GM19397 (cell line): ENCODE measurements around the gene ANKRD39.
A peak's percentile ranks its signal among the peaks of the same experiment; 100 is the strongest.

Experiments used
- ATAC-seq: cut with Tn5 transposase; IDR thresholded peaks from one replicate; pipeline ENCODE4 v1.9.1; 2021; ENCODE audit warnings: mild to moderate bottlenecking, moderate library complexity; ENCODE audit not compliant: unreplicated experiment

The ANKRD39 gene

DNA sequence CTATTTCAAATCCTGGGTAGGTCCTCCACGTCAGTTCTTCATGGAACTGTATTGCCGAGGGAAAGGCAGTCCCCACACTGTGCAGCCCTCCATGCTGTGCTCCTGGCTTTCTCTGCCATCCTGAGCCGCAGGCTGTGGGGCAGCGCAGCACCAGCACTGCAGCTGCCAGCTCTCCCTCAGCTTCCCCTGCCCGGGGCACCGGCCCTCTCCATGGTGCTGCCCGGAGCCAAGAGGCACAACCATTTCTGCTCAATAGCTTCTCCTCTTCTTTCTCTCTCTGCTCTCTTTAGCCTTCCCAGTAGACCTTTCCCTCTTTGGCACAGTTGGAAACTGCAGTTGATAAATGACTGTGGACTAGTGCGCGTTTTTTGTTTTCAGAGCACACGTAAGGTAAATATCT is 26.1 kb downstream of the ANKRD39 start:
- no peak for ATAC-seq

- ATAC-seq = no peak
Measured at GRCh38 chr2:96830044-96830562, 27.7 kb downstream of the ANKRD39 start.

DNA sequence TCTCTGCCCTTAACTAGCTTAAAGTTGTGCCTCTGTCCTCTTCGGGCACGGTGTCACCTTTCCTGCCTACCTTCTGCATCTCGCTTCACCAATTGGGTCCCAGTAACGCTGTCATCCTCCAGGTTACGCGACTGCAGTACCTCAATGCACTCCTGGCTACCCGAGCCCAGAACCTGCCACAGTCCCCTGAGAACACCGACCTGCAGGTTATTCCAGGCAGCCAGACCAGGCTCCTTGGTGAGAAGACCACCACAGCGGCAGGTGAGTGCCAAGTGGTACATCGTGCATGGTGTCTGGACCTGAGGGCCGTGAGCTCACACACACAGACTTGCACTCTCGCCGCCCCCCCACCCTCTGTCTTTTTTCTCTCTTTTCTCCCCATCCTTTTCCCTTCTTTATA is 28.9 kb downstream of the ANKRD39 start:
- no peak for ATAC-seq

GRCh38 chr2:96828436-96828835 is 29.4 kb downstream of the ANKRD39 start:
- ATAC-seq = no peak

- no peak for ATAC-seq
Measured at GRCh38 chr2:96826546-96827278, 31.1 kb downstream of the ANKRD39 start.

- ATAC-seq = no peak
Measured at GRCh38 chr2:96825057-96825456, 32.8 kb downstream of the ANKRD39 start.

DNA sequence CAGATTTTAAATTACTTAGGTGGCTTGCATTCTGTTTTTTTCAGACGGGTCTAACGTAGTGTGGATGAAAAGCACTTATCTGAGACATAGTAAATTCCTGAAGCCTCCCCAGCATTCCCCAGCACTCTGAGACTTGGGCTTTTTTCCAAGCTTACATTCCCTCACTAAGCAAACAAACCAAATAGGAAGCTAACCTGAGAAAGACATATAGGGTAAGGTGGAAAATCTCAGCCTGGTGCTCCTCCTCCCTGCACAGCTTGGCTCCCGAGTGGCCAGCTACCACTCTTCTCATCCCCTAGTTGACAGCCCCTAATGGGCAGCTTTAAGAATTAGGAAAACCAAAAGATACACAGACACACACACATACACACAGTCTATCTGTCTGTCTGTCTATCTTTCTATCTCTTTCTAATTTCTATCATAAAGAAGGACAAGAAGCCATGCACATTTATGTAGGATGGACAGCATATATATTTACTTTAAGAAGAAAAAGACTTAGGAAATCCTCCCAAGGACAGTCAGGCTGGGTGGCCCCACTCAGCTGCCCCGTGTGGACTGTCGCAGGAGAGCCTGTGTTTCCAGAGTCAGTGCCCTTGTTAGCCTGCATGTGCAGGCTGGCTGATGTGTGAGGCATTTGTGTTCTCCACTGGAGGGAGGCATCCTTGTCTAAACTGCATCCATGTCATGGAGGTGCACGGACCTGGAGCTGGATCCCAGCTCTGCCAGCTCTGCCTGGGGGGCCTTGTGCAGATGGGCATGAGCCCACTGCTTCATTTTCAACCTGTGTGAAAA is 33.5 kb downstream of the ANKRD39 start:
- ATAC-seq = no peak

GRCh38 chr2:96823198-96823597 is 34.6 kb downstream of the ANKRD39 start:
- ATAC-seq = no peak

DNA sequence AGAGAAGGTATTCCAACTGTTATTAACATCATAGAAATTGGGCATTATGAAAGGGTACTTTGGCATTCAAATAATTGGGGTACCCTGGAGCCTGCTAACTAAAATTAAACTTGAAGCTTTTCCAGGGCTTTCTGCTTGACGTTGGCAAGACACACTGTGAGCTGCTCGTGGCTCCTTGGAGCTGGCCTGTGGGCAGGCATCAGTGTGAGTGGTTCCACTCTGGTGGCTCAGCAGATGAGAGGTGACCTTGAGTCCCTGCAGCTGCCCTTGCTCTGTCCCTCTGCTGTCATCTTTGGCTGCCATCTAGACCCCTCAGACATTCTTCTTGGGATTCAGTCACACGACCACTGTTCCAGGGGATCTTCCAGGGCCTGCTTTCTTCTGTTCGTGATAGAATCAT is 35.0 kb downstream of the ANKRD39 start:
- no peak for ATAC-seq

DNA sequence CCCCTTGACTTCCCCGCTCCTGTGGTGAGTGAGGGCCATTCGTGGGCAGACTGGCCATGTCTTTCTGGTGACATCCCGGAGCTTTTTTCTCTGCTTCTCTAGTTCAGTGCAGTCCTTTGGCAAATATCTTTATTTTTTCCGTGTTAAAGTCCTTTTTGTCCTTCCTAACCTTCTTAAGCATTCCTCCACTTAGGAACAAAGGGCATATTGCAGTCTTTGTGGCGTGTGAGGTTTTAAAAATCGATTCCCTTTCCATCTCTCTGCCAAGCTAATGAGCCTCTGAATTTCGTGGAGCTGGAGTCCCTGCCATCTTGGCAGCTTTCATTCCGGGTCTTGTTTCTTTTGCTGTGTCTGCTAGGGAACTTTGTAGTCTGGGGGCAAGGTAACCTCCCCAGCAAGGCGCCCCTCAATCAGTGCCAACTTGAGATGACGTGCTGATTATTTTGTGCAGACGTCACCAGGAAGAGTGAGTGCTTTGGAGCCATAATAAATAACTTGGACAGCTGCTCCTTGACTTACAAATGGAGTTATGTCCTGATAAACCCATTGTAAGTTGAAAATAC is 36.6 kb downstream of the ANKRD39 start:
- ATAC-seq = no peak

- no peak for ATAC-seq
Measured at GRCh38 chr2:96819876-96820511, 37.8 kb downstream of the ANKRD39 start.

- no peak for ATAC-seq
Measured at GRCh38 chr2:96819128-96819875, 38.5 kb downstream of the ANKRD39 start.

DNA sequence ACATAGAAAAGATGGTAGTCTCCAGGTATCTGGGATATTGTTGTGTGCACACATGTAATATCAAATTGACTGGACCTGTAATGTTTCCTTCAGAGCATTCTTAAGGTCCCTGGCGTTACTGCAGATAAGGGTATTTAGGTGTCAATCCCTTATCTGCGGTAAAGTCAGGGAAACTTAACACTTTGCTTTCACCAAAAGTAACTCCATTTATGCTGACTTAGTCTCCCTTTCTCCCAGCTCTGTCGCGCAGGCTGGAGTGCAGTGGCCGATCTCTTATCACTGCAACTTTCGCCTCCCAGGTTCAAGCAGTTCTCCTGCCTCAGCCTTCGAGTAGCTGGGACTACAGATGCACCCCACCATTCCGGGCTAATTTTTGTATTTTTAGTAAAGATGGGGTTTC is 39.9 kb downstream of the ANKRD39 start:
- ATAC-seq = no peak

DNA sequence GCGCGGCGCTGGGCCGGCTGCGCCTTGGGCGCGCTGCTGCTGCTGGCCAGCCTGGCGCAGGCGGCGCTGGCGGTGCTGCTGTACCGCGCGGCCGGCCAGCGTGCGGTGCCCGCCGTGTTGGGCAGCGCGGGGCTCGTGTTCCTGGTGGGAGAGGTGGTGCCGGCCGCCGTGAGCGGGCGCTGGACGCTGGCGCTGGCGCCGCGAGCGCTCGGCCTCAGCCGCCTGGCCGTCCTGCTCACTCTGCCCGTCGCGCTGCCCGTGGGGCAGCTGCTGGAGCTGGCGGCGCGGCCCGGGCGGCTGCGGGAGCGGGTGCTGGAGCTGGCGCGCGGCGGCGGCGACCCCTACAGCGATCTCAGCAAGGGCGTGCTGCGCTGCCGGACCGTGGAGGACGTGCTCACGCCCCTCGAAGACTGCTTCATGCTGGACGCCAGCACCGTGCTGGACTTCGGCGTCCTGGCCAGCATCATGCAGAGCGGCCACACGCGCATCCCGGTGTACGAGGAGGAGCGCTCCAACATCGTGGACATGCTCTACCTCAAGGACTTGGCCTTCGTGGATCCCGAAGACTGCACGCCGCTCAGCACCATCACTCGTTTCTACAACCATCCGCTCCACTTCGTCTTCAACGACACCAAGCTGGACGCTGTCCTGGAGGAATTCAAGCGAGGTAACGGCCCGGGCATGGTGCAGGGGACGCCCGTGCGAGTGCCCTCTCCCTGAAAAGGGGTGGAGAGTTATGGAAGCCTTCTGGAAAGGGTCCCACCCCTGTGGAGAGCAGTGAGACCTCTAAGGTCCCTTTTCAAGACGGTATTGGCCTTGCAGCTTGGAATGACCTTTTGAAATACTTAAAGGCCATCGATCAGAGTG is 40.7 kb downstream of the ANKRD39 start:
- peak; percentile 0 for ATAC-seq

GRCh38 chr2:96816127-96816835 is 41.5 kb downstream of the ANKRD39 start, which contains the start of gene CNNM3:
Gene CNNM3 (plus strand): TSS chr2:96816268. CDS start chr2:96816278, 10 bp downstream.
- ATAC-seq = peak; percentile 88

- ATAC-seq = peak; percentile 0
Measured at GRCh38 chr2:96815326-96816126, 42.3 kb downstream of the ANKRD39 start.

- no peak for ATAC-seq
Measured at GRCh38 chr2:96813656-96814055, 44.2 kb downstream of the ANKRD39 start.

DNA sequence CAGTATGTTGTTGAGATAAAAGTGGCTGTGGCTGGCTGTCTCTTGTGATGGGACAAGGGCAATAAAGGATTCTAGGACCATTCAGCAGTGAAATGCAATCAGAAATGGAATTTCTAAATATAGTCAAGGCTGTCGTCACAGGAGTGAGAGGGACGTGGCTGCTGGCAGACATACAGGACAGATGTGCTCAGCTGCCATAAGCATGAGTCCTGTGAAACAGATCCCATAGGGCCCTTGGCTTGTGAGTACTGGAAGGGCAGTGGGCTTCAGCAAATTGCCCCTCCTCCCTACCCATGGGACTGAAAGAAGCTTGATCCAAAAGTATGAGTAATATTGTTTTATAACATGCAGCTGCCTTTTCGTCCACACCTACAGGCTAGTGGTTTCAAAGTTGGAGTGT is 45.9 kb downstream of the ANKRD39 start:
- ATAC-seq = no peak
